Activated T-cell treated with anti-CD3 and anti-CD28 coated beads, Interleukin-2, amount 50 U/mL, for 24 hours (primary cell): ENCODE measurements around the gene BBS2.
A peak's percentile ranks its signal among the peaks of the same experiment; 100 is the strongest.
"Not testable (repeated sequence)": the region's sequence is repeated elsewhere in the genome, so short reads cannot be mapped to it uniquely, and the experiment has no call there.

Experiments
- DNase-seq: peaks from one replicate; pipeline ENCODE4 v3.0.0-alpha.2; 2020
- H3K27ac Mint-ChIP-seq: 2 replicates; pipeline ENCODE4 v1.8.0; 2020; ENCODE audit warnings: mild to moderate bottlenecking, mixed read lengths
- H3K27me3 Mint-ChIP-seq: 2 replicates; pipeline ENCODE4 v1.8.0; 2020; ENCODE audit warnings: mixed read lengths
- H3K36me3 Mint-ChIP-seq: 2 replicates; pipeline ENCODE4 v1.8.0; 2020; ENCODE audit warnings: low read depth, mixed read lengths
- H3K4me1 Mint-ChIP-seq: 2 replicates; pipeline ENCODE4 v1.8.0; 2020; ENCODE audit warnings: low read depth, mixed read lengths
- H3K4me3 Mint-ChIP-seq: 2 replicates; pipeline ENCODE4 v1.8.0; 2020; ENCODE audit warnings: mild to moderate bottlenecking, moderate library complexity, mixed read lengths
- H3K9me3 Mint-ChIP-seq: 2 replicates; pipeline ENCODE4 v1.8.0; 2020; ENCODE audit warnings: mixed read lengths

The BBS2 gene

GRCh38 chr16:56506941-56507340 lies 12.9 kb downstream of the BBS2 start:
- Mint-ChIP-seq H3K4me1 (peaks cover 1% of the 10 kb centered on the region), H3K27ac (no peak overlapping the region), H3K27me3 (no peaks in the 10 kb centered on the region), H3K36me3 (peaks cover 80% of the 10 kb centered on the region), H3K4me3 (no peak overlapping the region), H3K9me3 (no peaks in the 10 kb centered on the region)
- no peak for DNase-seq

DNA sequence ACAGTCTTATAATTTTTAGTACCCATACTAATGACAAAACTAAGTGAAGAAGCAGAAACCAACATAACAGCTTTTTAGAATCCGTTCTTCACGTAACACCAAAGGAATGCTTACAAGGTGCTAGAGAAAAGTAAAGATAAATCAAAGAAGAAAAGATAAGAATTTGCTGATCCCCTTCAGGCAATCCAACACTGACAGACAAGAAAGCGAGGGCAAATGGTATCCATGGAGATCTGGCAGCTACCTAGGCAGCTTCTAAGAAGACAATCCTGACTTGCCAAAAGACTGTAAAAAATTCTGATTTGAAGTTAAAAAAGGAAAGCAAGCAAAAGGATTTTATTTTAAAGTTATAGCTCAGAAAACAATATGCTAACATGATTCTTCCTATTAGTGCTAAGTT lies 14.6 kb downstream of the BBS2 start:
- H3K27me3 Mint-ChIP-seq, result no peaks in the 10 kb centered on the region
- H3K9me3 Mint-ChIP-seq, result no peaks in the 10 kb centered on the region
- H3K4me3 Mint-ChIP-seq, result no peak overlapping the region
- no peak for DNase-seq
- H3K27ac Mint-ChIP-seq, result no peak overlapping the region
- peaks cover 79% of the 10 kb centered on the region for H3K36me3 Mint-ChIP-seq
- no peaks in the 10 kb centered on the region for H3K4me1 Mint-ChIP-seq

DNA sequence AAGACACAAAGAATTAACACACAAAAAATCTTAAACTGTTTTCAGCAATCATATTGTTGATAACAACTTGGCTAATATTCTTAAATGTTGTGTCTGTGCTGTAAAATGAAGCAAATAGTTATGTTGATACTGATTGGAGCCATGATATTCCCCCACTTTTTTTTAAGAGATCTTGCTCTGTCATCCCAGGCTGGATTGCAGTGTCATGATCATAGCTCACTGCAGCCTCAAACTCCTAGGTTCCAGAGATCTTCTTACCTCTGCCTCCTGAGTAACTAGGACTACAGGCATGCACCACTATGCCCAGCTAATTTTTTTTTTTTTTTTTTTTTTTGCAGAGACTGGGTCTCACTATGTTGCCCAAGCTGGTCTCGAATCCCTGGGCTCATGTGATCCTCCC lies 26.0 kb downstream of the BBS2 start:
- Mint-ChIP-seq H3K36me3 (peaks cover 54% of the 10 kb centered on the region), H3K4me1 (no peaks in the 10 kb centered on the region), H3K9me3 (no peaks in the 10 kb centered on the region), H3K4me3 (no peak overlapping the region), H3K27ac (no peak overlapping the region), H3K27me3 (no peaks in the 10 kb centered on the region)
- DNase-seq, result no peak

- peaks cover 47% of the 10 kb centered on the region for H3K36me3 Mint-ChIP-seq
- no peak for DNase-seq
- H3K27ac Mint-ChIP-seq, result no peak overlapping the region
- no peak overlapping the region for H3K4me3 Mint-ChIP-seq
- H3K27me3 Mint-ChIP-seq, result no peaks in the 10 kb centered on the region
- H3K4me1 Mint-ChIP-seq, result no peaks in the 10 kb centered on the region
- H3K9me3 Mint-ChIP-seq, result no peaks in the 10 kb centered on the region
Measured at GRCh38 chr16:56493126-56493525, 26.7 kb downstream of the BBS2 start.

DNA sequence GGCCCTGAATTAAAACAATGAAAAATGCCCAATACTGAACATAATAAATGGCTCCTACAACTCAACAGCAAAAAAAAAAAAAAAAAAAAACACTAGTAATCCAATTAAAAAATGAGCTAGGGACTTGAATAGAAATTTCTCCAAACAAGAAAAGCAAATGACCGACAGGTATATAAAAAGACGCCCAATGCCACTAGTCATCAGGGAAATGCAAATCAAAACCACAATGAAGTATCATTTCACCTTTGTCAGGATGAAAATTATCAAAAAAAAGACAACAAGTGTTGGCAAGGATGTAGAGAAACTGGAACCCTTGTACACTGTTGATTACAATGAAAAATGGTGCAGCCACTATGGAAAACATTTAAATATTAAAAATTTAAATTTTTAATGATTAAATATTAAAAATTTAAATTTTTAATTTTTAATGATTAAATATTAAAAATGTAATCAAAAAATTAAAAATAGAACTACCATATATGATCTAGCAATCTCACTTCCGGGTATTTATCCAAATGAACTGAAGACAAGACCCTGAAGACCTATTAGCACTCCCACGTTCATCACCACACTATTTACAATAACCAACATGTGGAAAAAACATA lies 28.1 kb downstream of the BBS2 start:
- no peaks in the 10 kb centered on the region for H3K27me3 Mint-ChIP-seq
- peaks cover 35% of the 10 kb centered on the region for H3K36me3 Mint-ChIP-seq
- no peaks in the 10 kb centered on the region for H3K4me1 Mint-ChIP-seq
- DNase-seq, result no peak
- no peaks in the 10 kb centered on the region for H3K9me3 Mint-ChIP-seq
- no peak overlapping the region for H3K4me3 Mint-ChIP-seq
- H3K27ac Mint-ChIP-seq, result no peak overlapping the region

GRCh38 chr16:56488868-56489267 lies 31.0 kb downstream of the BBS2 start:
- peaks cover 33% of the 10 kb centered on the region for H3K36me3 Mint-ChIP-seq
- not testable (repeated sequence) for H3K9me3 Mint-ChIP-seq

DNA sequence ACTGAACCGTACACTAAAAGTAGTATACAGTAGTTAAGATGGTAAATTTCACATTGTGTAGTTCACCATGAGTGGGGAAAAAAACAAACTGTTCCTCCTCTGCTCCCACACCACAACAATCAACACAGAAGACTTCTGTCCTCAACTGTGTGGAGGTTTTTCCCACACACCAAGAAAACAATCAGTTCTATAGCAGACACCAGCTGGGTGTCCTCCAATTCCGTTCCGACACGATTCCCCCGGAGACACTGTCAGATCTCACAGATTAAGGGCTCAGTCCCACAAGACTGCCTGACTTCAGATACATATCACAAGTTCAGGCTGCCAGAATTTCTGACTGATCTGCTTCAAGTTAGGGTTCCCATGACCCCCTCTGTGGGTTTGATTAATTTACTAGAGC lies 31.8 kb downstream of the BBS2 start:
- Mint-ChIP-seq H3K36me3 (peaks cover 37% of the 10 kb centered on the region), H3K27me3 (no peaks in the 10 kb centered on the region), H3K4me1 (no peaks in the 10 kb centered on the region), H3K27ac (no peak overlapping the region), H3K9me3 (no peaks in the 10 kb centered on the region), H3K4me3 (no peak overlapping the region)
- no peak for DNase-seq

More at GRCh38 chr16:56488868-56489267, 31.0 kb downstream of the BBS2 start:
- H3K4me1 Mint-ChIP-seq, DNase-seq, H3K4me3 Mint-ChIP-seq, H3K27ac Mint-ChIP-seq, H3K27me3 Mint-ChIP-seq: not testable (repeated sequence)

- no peaks in the 10 kb centered on the region for H3K27me3 Mint-ChIP-seq
- H3K4me3 Mint-ChIP-seq, result no peak overlapping the region
- peaks cover 61% of the 10 kb centered on the region for H3K36me3 Mint-ChIP-seq
- H3K9me3 Mint-ChIP-seq, result no peaks in the 10 kb centered on the region
- H3K4me1 Mint-ChIP-seq, result peaks cover 3% of the 10 kb centered on the region
- no peak overlapping the region for H3K27ac Mint-ChIP-seq
- DNase-seq, result no peak
Measured at GRCh38 chr16:56483394-56483793, 36.4 kb downstream of the BBS2 start.

GRCh38 chr16:56482683-56483236 lies 37.1 kb downstream of the BBS2 start:
- no peaks in the 10 kb centered on the region for H3K27me3 Mint-ChIP-seq
- H3K27ac Mint-ChIP-seq, result no peak overlapping the region
- peaks cover 65% of the 10 kb centered on the region for H3K36me3 Mint-ChIP-seq
- no peak for DNase-seq
- H3K4me3 Mint-ChIP-seq, result no peak overlapping the region
- H3K9me3 Mint-ChIP-seq, result no peaks in the 10 kb centered on the region
- peaks cover 5% of the 10 kb centered on the region for H3K4me1 Mint-ChIP-seq

DNA sequence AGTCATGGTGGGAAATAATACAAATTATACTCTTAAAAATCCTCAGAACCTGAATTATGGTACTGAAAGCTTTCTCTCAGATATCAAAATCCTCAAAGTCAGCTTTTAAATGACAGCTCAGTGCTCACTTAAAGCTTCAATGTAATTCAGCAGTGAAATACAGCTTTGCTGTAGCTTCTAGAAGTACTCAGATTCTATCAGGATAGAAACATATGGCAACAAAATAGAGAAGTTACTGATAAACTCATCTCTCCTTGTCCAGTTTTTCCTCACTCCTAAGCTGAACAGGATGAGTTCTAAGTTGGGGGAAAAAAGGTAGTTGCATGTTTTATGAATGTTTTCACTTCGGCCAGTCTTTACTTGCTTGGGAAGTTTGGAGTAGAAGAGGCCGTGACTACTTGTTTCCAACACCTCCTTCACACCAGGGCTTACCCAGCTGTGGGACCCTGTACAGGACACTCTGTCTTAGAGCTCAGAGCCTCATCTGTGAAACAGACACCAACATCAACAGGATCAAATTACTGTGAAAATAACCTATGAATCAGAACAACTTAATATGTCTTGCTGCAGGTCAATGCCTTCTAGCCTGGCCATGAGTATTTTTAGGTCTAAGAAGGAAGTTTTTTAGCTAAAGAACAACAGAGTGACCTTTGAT lies 38.2 kb downstream of the BBS2 start:
- Mint-ChIP-seq H3K4me1 (peaks cover 17% of the 10 kb centered on the region), H3K9me3 (no peaks in the 10 kb centered on the region), H3K36me3 (peaks cover 77% of the 10 kb centered on the region), H3K4me3 (no peak overlapping the region), H3K27ac (peak overlapping the region; percentile 74), H3K27me3 (no peaks in the 10 kb centered on the region)
- DNase-seq, result no peak

- peak overlapping the region; percentile 28 for H3K27ac Mint-ChIP-seq
- DNase-seq, result no peak
Measured at GRCh38 chr16:56480776-56481467, 38.9 kb downstream of the BBS2 start.

GRCh38 chr16:56479469-56479868 lies 40.4 kb downstream of the BBS2 start:
- Mint-ChIP-seq H3K27ac (peak overlapping the region; percentile 60), H3K9me3 (no peaks in the 10 kb centered on the region), H3K27me3 (no peaks in the 10 kb centered on the region), H3K4me1 (peaks cover 19% of the 10 kb centered on the region), H3K4me3 (no peak overlapping the region), H3K36me3 (peaks cover 83% of the 10 kb centered on the region)
- no peak for DNase-seq

More at GRCh38 chr16:56480776-56481467, 38.9 kb downstream of the BBS2 start:
- Mint-ChIP-seq H3K36me3 (peaks cover 80% of the 10 kb centered on the region), H3K27me3 (no peaks in the 10 kb centered on the region), H3K9me3 (no peaks in the 10 kb centered on the region), H3K4me1 (peaks cover 19% of the 10 kb centered on the region), H3K4me3 (no peak overlapping the region)

- Mint-ChIP-seq H3K27ac (peak overlapping the region; percentile 68), H3K4me1 (peaks cover 19% of the 10 kb centered on the region), H3K9me3 (no peaks in the 10 kb centered on the region), H3K36me3 (peaks cover 89% of the 10 kb centered on the region), H3K27me3 (no peaks in the 10 kb centered on the region), H3K4me3 (no peak overlapping the region)
- DNase-seq, result no peak
Measured at GRCh38 chr16:56478281-56479049, 41.4 kb downstream of the BBS2 start.

DNA sequence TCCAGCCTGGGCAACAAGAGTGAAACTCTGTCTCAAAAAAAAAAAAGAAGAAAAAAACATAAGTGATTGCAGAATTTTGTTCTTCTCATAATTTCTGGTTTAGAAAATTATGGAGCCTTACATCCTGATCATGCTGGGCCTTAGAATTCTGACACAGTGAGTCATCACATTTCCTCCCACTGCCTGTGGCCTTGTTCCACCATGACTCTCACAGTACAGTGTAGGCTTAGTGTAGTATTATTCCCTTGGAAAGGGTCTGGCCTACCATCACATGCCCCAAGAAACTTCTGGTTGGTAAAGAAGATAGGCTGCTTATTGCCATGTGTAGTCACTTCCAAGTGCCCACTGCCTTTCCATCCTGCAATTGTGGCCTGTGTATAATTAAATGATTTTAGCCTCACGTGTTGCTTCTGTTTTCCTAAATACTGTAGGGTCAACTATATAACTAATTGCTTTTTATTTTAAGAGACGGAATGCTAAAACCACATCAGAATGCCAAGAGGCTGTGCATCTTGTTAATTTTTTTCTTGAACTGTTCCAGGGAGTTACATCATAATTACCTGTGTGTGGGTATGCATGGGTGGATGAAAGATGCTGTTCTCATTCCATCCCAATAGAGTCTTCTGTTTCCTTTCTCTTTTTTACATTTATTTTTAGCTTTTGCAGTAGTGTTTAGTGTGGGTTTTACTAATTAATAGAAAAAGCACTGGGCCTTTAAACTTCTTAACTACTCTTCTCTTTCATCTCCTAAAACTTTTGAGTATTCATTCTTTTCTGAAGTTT lies 42.5 kb downstream of the BBS2 start:
- H3K4me3 Mint-ChIP-seq, result no peak overlapping the region
- H3K27ac Mint-ChIP-seq, result peak overlapping the region; percentile 88
- H3K9me3 Mint-ChIP-seq, result no peaks in the 10 kb centered on the region
- peaks cover 90% of the 10 kb centered on the region for H3K36me3 Mint-ChIP-seq
- DNase-seq, result no peak
- no peaks in the 10 kb centered on the region for H3K27me3 Mint-ChIP-seq
- peaks cover 19% of the 10 kb centered on the region for H3K4me1 Mint-ChIP-seq
